GM21528 (cell line): ENCODE data around the gene BDH2.

Source experiments
- ATAC-seq: cut with Tn5 transposase; IDR thresholded peaks from one replicate; pipeline ENCODE4 v1.9.1; 2021; ENCODE audit warnings: mild to moderate bottlenecking, moderate library complexity; ENCODE audit not compliant: unreplicated experiment, low FRiP score

Gene BDH2

GRCh38 chr4:103030791-103031190 is 68.8 kb downstream of the BDH2 start:
- no peak for ATAC-seq

GRCh38 chr4:103029300-103029699 is 70.3 kb downstream of the BDH2 start:
- ATAC-seq, result no peak
